ENCODE data around the gene SRMS.
"Not testable (repeated sequence)": the region's sequence is repeated elsewhere in the genome, so short reads cannot be mapped to it uniquely, and the experiment has no call there.

The SRMS gene

GRCh38 chr20:63578224-63579016, 30.9 kb upstream of the SRMS start:
- no peak for DNase-seq

- DNase-seq, result no peak
These were observed 29.9 kb upstream of the SRMS start for GRCh38 chr20:63577317-63577894.

GRCh38 chr20:63576311-63576710, 28.8 kb upstream of the SRMS start:
- peak; percentile 25 for DNase-seq

GRCh38 chr20:63574829-63575743, 27.5 kb upstream of the SRMS start:
- DNase-seq, result no peak

GRCh38 chr20:63574156-63574828, 26.7 kb upstream of the SRMS start, which contains the start of gene HELZ2:
TSS of gene HELZ2 (minus strand) at chr20:63574239. CDS start at chr20:63572385, 1,854 bp downstream.
- peak; percentile 68 for DNase-seq

- no peak for DNase-seq
These were observed 26.1 kb upstream of the SRMS start for GRCh38 chr20:63573647-63574131.

GRCh38 chr20:63572788-63573646, 25.5 kb upstream of the SRMS start:
- DNase-seq, result no peak

GRCh38 chr20:63572071-63572787, 24.7 kb upstream of the SRMS start:
- DNase-seq, result no peak

GRCh38 chr20:63571087-63571478, 23.5 kb upstream of the SRMS start:
- DNase-seq, result not testable (repeated sequence)

- no peak for DNase-seq
These were observed 22.9 kb upstream of the SRMS start for GRCh38 chr20:63570281-63571086.

- DNase-seq, result no peak
These were observed 21.7 kb upstream of the SRMS start for GRCh38 chr20:63568986-63569949.

- DNase-seq, result no peak
These were observed 20.8 kb upstream of the SRMS start for GRCh38 chr20:63568170-63568981.

GRCh38 chr20:63567386-63568169, 20.0 kb upstream of the SRMS start:
- DNase-seq, result no peak

- DNase-seq, result no peak
These were observed 19.5 kb upstream of the SRMS start for GRCh38 chr20:63567136-63567385.

GRCh38 chr20:63566395-63567135, 19.0 kb upstream of the SRMS start:
- DNase-seq, result no peak

- no peak for DNase-seq
These were observed 18.3 kb upstream of the SRMS start for GRCh38 chr20:63565699-63566335.

Data from fibroblast of skin of right quadriceps (primary cell).